ENCODE measurements around the gene MAEA.

DNA sequence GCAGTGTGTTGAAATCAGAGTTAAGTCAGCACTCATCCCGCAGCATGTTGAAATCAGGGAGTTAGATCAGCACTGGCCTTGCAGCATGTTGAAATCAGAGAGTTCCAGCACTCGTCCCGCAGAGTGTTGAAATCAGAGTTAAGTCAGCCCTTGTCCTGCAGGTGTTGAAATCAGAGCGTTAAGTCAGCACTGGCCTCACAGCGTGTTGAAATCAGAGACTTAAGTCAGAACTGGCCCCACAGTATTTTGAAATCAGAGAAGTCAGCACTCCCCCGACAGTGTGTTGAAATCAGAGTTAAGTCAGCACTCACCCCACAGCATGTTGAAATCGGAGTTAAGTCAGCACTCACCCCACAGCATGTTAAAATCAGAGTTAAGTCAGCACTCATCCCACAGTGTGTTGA is 46.4 kb downstream of the MAEA start:
- TF ChIP-seq, protein P1, sequence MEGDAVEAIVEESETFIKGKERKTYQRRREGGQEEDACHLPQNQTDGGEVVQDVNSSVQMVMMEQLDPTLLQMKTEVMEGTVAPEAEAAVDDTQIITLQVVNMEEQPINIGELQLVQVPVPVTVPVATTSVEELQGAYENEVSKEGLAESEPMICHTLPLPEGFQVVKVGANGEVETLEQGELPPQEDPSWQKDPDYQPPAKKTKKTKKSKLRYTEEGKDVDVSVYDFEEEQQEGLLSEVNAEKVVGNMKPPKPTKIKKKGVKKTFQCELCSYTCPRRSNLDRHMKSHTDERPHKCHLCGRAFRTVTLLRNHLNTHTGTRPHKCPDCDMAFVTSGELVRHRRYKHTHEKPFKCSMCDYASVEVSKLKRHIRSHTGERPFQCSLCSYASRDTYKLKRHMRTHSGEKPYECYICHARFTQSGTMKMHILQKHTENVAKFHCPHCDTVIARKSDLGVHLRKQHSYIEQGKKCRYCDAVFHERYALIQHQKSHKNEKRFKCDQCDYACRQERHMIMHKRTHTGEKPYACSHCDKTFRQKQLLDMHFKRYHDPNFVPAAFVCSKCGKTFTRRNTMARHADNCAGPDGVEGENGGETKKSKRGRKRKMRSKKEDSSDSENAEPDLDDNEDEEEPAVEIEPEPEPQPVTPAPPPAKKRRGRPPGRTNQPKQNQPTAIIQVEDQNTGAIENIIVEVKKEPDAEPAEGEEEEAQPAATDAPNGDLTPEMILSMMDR (conservative IDR thresholded peaks at IDR 0.05; ENCODE audit: low read length): no peak
- TF ChIP-seq EZH2phosphoT487 (IDR thresholded peaks at IDR 0.05; ENCODE audit: borderline replicate concordance): no peak

Data from Loucy (cell line).